Duodenal mucosa (tissue), 2 donors: ENCODE results near the gene PLAC1.
A peak's percentile ranks its signal among the peaks of the same experiment; 100 is the strongest.

Experiments used
- H3K27ac ChIP-seq: one replicate; pipeline ENCODE4 v1.7.0; 2013; ENCODE audit warnings: low read depth, low read length
- H3K27me3 ChIP-seq, 2 donors: one replicate each; pipeline ENCODE4 v1.7.0; 2013; ENCODE audit warnings: low read length in 2 of 2, control low read depth in 1 of 2; ENCODE audit not compliant: insufficient read depth in 2 of 2, control insufficient read depth in 1 of 2
- H3K36me3 ChIP-seq, 2 donors: one replicate each; pipeline ENCODE4 v1.7.0; 2013; ENCODE audit warnings: low read length in 2 of 2, control low read depth in 1 of 2; ENCODE audit not compliant: insufficient read depth in 2 of 2, control insufficient read depth in 1 of 2
- H3K4me1 ChIP-seq, 2 donors: one replicate each; pipeline ENCODE4 v1.7.0; 2013; ENCODE audit warnings: low read length in 2 of 2, control low read depth in 1 of 2; ENCODE audit not compliant: insufficient read depth in 2 of 2, control insufficient read depth in 1 of 2
- H3K4me3 ChIP-seq, 2 donors: one replicate each; pipeline ENCODE4 v1.7.0; 2013; ENCODE audit warnings: low read length in 2 of 2, low read depth in 1 of 2
- H3K9ac ChIP-seq, 2 donors: one replicate each; pipeline ENCODE4 v1.7.0; 2013; ENCODE audit warnings: low read length in 2 of 2, low read depth in 1 of 2
- H3K9me3 ChIP-seq, 2 donors: one replicate each; pipeline ENCODE4 v1.7.0; 2013; ENCODE audit warnings: low read length in 2 of 2, control low read depth in 1 of 2; ENCODE audit not compliant: control insufficient read depth in 1 of 2

Gene PLAC1

DNA sequence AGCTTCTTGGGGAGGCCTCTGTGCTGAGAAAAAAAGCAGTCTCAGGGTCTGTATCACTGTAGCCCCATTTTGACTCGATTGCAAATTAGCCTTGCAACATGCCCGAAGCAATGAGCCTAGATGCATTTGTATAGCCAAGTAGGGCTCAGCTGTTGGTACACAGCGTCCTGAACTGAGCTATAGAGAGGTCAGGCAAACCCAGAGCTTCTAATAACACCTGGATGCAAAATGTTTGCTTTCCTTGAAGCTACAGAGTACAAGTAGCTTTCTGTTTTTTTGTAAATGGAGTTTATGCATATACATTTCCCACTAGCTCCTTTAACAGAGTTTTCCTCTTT, 87.8 kb downstream of the PLAC1 start:
- no peak overlapping the region for H3K4me3 ChIP-seq
- no peaks in the 10 kb centered on the region for H3K27me3 ChIP-seq
- H3K9me3 ChIP-seq = no peaks in the 10 kb centered on the region
- H3K4me1 ChIP-seq = no peaks in the 10 kb centered on the region
- no peaks in the 10 kb centered on the region for H3K36me3 ChIP-seq
- no peak overlapping the region for H3K27ac ChIP-seq
- no peak overlapping the region for H3K9ac ChIP-seq

DNA sequence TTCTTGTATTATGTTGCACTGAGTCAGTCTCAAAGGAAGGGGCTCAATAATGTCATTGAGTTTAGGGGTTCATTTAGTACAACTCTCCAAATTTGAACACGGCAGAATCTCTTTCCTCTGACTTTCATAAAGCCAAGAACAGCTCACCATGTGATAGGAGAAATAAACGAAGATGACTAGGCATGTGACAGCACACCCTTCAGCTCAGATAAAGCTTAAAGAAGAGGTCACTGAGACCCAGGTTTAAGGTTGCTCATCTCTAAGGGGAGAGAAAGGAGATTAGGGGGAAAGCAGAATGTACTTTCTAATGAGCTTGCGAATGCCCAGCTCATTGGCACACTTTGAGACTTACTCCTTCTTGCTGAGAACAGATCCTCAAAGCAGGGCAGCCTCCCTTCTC, 89.0 kb downstream of the PLAC1 start:
- Histone ChIP-seq H3K9ac (no peak overlapping the region), H3K4me3 (no peak overlapping the region), H3K27me3 (no peaks in the 10 kb centered on the region), H3K4me1 (no peaks in the 10 kb centered on the region), H3K9me3 (no peaks in the 10 kb centered on the region), H3K27ac (no peak overlapping the region), H3K36me3 (no peaks in the 10 kb centered on the region)

- Histone ChIP-seq H3K9ac (no peak overlapping the region), H3K4me1 (no peaks in the 10 kb centered on the region), H3K9me3 (no peaks in the 10 kb centered on the region), H3K4me3 (no peak overlapping the region), H3K36me3 (no peaks in the 10 kb centered on the region), H3K27me3 (no peaks in the 10 kb centered on the region), H3K27ac (no peak overlapping the region)
Observed at GRCh38 chrX:134568285-134569016, 89.8 kb downstream of the PLAC1 start.

DNA sequence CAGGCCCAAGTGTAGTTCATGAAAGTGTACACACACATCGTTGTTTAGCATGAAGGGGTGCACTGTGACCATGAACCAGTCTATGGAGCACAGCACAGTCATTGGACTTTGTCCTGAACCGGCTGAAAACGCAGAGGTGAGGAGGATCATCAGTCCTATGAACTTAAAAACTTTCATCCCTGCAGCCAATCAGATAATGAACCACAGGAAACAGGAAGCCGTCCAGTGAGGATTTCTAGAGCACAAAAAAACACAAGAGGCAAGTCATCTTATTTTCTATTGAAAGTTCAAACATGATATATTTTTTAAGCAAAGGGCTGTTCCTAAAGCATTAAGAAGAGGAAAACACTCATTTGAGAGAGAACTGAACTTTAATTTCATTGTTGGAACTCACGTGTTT, 91.8 kb downstream of the PLAC1 start:
- H3K9me3 ChIP-seq = no peaks in the 10 kb centered on the region
- no peak overlapping the region for H3K4me3 ChIP-seq
- H3K27me3 ChIP-seq = no peaks in the 10 kb centered on the region
- H3K36me3 ChIP-seq = no peaks in the 10 kb centered on the region
- no peaks in the 10 kb centered on the region for H3K4me1 ChIP-seq
- H3K9ac ChIP-seq = no peak overlapping the region
- no peak overlapping the region for H3K27ac ChIP-seq

GRCh38 chrX:134562002-134562401, 96.3 kb downstream of the PLAC1 start:
- H3K27me3 ChIP-seq = no peaks in the 10 kb centered on the region
- H3K36me3 ChIP-seq = no peaks in the 10 kb centered on the region
- H3K4me3 ChIP-seq = no peak overlapping the region
- no peaks in the 10 kb centered on the region for H3K9me3 ChIP-seq
- no peak overlapping the region for H3K9ac ChIP-seq
- no peak overlapping the region for H3K27ac ChIP-seq
- no peaks in the 10 kb centered on the region for H3K4me1 ChIP-seq

DNA sequence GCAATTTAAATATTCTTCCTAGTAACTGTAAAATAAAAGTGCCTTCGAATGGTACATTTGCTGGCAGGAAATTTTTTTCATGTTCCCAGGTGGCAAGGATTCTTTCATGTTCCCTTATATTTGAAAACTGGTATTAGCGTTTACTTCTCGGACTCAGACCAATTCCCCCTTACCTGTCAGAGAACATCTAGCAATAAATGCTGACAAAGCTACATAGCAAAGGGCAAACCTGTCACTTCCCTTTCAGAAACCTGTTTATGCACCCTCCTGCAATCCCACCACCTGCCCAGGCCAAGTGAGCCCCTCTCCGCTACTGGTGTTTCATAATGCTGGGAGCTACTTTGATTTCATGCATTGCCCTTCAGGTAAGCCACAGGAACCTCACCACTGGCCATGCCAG, 100.1 kb downstream of the PLAC1 start:
- Histone ChIP-seq H3K4me3 (no peak overlapping the region), H3K27ac (no peak overlapping the region), H3K9ac (no peak overlapping the region), H3K4me1 (no peaks in the 10 kb centered on the region), H3K36me3 (no peaks in the 10 kb centered on the region), H3K9me3 (no peaks in the 10 kb centered on the region), H3K27me3 (no peaks in the 10 kb centered on the region)

GRCh38 chrX:134554291-134554690, 104.0 kb downstream of the PLAC1 start:
- no peak overlapping the region for H3K4me3 ChIP-seq
- H3K4me1 ChIP-seq = peaks cover 0 to 6% of the 10 kb centered on the region in 2 donors
- no peaks in the 10 kb centered on the region for H3K9me3 ChIP-seq
- H3K27ac ChIP-seq = no peak overlapping the region
- H3K36me3 ChIP-seq = no peaks in the 10 kb centered on the region
- peaks cover 5 to 10% of the 10 kb centered on the region in 2 donors for H3K27me3 ChIP-seq
- no peak overlapping the region for H3K9ac ChIP-seq

- peaks cover 7 to 12% of the 10 kb centered on the region in 2 donors for H3K4me1 ChIP-seq
Observed at GRCh38 chrX:134552351-134552750, 105.9 kb downstream of the PLAC1 start.

GRCh38 chrX:134551376-134552048, 106.8 kb downstream of the PLAC1 start:
- Histone ChIP-seq H3K9me3 (no peaks in the 10 kb centered on the region), H3K4me3 (no peak overlapping the region), H3K27ac (no peak overlapping the region), H3K9ac (no peak overlapping the region), H3K4me1 (peaks cover 7 to 12% of the 10 kb centered on the region in 2 donors), H3K27me3 (peaks cover 14 to 36% of the 10 kb centered on the region in 2 donors), H3K36me3 (no peaks in the 10 kb centered on the region)

More at GRCh38 chrX:134552351-134552750, 105.9 kb downstream of the PLAC1 start:
- H3K27ac ChIP-seq = no peak overlapping the region
- H3K9me3 ChIP-seq = no peaks in the 10 kb centered on the region
- H3K27me3 ChIP-seq = peaks cover 7 to 28% of the 10 kb centered on the region in 2 donors
- no peak overlapping the region for H3K9ac ChIP-seq
- H3K36me3 ChIP-seq = no peaks in the 10 kb centered on the region
- H3K4me3 ChIP-seq = no peak overlapping the region

DNA sequence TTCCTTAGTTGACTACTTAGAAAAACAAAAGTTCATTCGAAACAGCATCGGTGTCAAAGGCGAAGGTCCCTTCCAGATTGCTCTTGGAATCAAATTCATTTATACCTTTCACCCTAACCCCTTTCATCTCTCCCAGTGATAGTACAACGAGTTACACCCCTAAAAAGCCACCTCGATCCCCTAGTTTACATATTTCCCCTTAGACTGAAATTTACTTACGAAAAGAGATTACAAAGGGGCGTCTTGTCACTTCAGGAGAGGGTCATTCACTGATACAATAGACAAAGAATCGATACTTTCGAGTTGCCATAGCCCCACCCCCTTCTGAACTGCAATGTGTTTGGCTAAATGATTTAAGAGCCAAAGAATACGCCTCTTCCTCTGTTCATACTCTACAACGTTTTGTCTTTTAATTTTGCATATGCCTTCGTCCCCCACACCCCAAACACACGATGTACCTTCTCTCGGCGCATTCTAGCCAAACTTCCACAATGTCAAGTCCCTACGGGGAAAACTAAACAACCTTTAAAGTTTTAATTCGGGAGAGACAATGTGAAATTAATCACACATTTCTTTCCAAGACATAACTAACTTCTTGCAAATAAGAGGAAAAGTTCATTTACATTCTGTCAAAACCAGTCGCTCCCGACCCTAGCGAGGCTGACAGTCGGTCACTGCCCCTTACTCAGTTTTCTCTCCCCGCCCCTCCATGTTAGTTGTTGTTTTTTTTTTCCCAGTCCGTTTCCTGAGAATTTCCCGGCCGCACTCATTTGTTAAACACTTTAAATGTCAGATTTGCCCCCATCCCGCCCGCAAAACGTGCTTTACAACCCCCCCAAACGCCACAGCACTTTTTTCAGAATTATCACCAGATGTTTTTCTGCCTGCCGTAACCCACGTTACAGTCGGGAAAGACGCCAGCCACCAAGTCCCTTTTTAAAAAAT, 109.7 kb downstream of the PLAC1 start:
- no peaks in the 10 kb centered on the region for H3K36me3 ChIP-seq
- no peak overlapping the region for H3K9ac ChIP-seq
- H3K4me3 ChIP-seq = peak overlapping the region; percentile 62 to 63
- H3K4me1 ChIP-seq = peaks cover 7 to 12% of the 10 kb centered on the region in 2 donors
- H3K9me3 ChIP-seq = no peaks in the 10 kb centered on the region
- H3K27ac ChIP-seq = no peak overlapping the region
- H3K27me3 ChIP-seq = peaks cover 18 to 46% of the 10 kb centered on the region in 2 donors
